HEK293 (cell line): ENCODE data around the gene PEX26.

Experiments
- CTCF ChIA-PET: fragments of 350-600 bp; formaldehyde crosslinking; extraction: SDS; loops from one replicate; lab custom pipeline; 2021; ENCODE audit warnings: antibody characterized with exemption; lab: Yijun Ruan, JAX
- POLR2A ChIA-PET: fragments of 300-600 bp; formaldehyde crosslinking; extraction: SDS; loops from one replicate; lab custom pipeline; 2020; ENCODE audit warnings: antibody characterized with exemption, inconsistent platforms; lab: Yijun Ruan, JAX
- H3K27ac ChIP-seq: fragments of 200-500 bp; sonication (Bioruptor generic); 2 replicates; pipeline ENCODE4 v1.5.1; 2014; ENCODE audit warnings: low read depth, low read length, control low read depth, inconsistent platforms; ENCODE audit errors: extremely low read depth
- H3K36me3 ChIP-seq, 2 experiments: fragments of 200-500 bp in 1 of 2; sonication (Bioruptor generic) in 1 of 2; 1 replicate in 1 of 2; 2 replicates in 1 of 2; pipeline ENCODE4 v1.5.1; 2014 to 2017; ENCODE audit warnings: inconsistent platforms in 2 of 2, low read length in 2 of 2; ENCODE audit not compliant: control insufficient read depth in 2 of 2, insufficient read depth in 1 of 2
- H3K4me1 ChIP-seq: fragments of 200-500 bp; sonication (Bioruptor generic); 2 replicates; pipeline ENCODE4 v1.5.1; 2014; ENCODE audit warnings: mild to moderate bottlenecking, low read length, inconsistent platforms; ENCODE audit not compliant: control insufficient read depth, insufficient read depth
- H3K4me3 ChIP-seq: 2 replicates; pipeline ENCODE4 v1.5.1; 2011; ENCODE audit warnings: low read depth, mild to moderate bottlenecking, control low read depth, low read length, moderate library complexity
- H3K9me3 ChIP-seq: fragments of 200-500 bp; sonication (Bioruptor generic); 2 replicates; pipeline ENCODE4 v1.5.1; 2014; ENCODE audit warnings: low read depth, low read length, inconsistent platforms; ENCODE audit not compliant: control insufficient read depth, insufficient read depth
- FEZF1 ChIP-seq: fragments of 450-650 bp; formaldehyde crosslinking; IDR thresholded peaks from 2 replicates; pipeline ENCODE4 v1.5.1; 2016; ENCODE audit warnings: missing biosample characterization, missing genetic modification characterization
- GLIS2 ChIP-seq: fragments of 450-650 bp; formaldehyde crosslinking; IDR thresholded peaks from 2 replicates; pipeline ENCODE4 v1.5.1; 2016; ENCODE audit warnings: missing biosample characterization, missing genetic modification characterization
- KLF8 ChIP-seq: fragments of 450-650 bp; formaldehyde crosslinking; IDR thresholded peaks from 2 replicates; pipeline ENCODE4 v1.5.1; 2016; ENCODE audit warnings: missing biosample characterization, missing genetic modification characterization
- MEIS1 ChIP-seq: sonication (generic); formaldehyde crosslinking; IDR thresholded peaks from 2 replicates; pipeline ENCODE4 v1.8.1; 2022; ENCODE audit warnings: missing genetic modification reagents, mild to moderate bottlenecking, borderline replicate concordance
- MYNN ChIP-seq: fragments of 450-650 bp; formaldehyde crosslinking; IDR thresholded peaks from 2 replicates; pipeline ENCODE4 v1.5.1; 2016; ENCODE audit warnings: missing biosample characterization, missing genetic modification characterization, borderline replicate concordance
- SP2 ChIP-seq: fragments of 450-650 bp; formaldehyde crosslinking; IDR thresholded peaks from 2 replicates; pipeline ENCODE4 v1.5.1; 2016; ENCODE audit warnings: missing biosample characterization, missing genetic modification characterization
- SP7 ChIP-seq: fragments of 450-650 bp; formaldehyde crosslinking; IDR thresholded peaks from 2 replicates; pipeline ENCODE4 v1.5.1; 2016; ENCODE audit warnings: missing biosample characterization, missing genetic modification characterization
- YY1 ChIP-seq: fragments of 450-650 bp; formaldehyde crosslinking; IDR thresholded peaks from 2 replicates; pipeline ENCODE4 v1.5.1; 2018; ENCODE audit warnings: missing biosample characterization, missing genetic modification characterization
- ZNF174 ChIP-seq: fragments of 450-650 bp; formaldehyde crosslinking; IDR thresholded peaks from 2 replicates; pipeline ENCODE4 v1.5.0; 2017; ENCODE audit warnings: missing biosample characterization, mild to moderate bottlenecking, missing genetic modification characterization
- ZNF202 ChIP-seq: fragments of 450-650 bp; formaldehyde crosslinking; IDR thresholded peaks from 2 replicates; pipeline ENCODE4 v1.5.1; 2016; ENCODE audit warnings: missing biosample characterization, missing genetic modification characterization, borderline replicate concordance
- ZNF426 ChIP-seq: fragments of 450-650 bp; formaldehyde crosslinking; IDR thresholded peaks from 2 replicates; pipeline ENCODE4 v1.5.1; 2017; ENCODE audit warnings: missing biosample characterization, missing genetic modification characterization, mild to moderate bottlenecking, inconsistent platforms, moderate library complexity
- ZNF48 ChIP-seq: fragments of 450-650 bp; formaldehyde crosslinking; IDR thresholded peaks from 2 replicates; pipeline ENCODE4 v1.5.1; 2016; ENCODE audit warnings: missing biosample characterization, missing genetic modification characterization
- ZNF600 ChIP-seq: fragments of 450-650 bp; formaldehyde crosslinking; IDR thresholded peaks from 2 replicates; pipeline ENCODE4 v1.5.1; 2016; ENCODE audit warnings: missing biosample characterization, missing genetic modification characterization
- ZNF660 ChIP-seq: fragments of 450-650 bp; IDR thresholded peaks from 2 replicates; pipeline ENCODE4 v1.5.1; 2018; ENCODE audit warnings: missing biosample characterization, mild to moderate bottlenecking, missing genetic modification characterization
- ZNF707 ChIP-seq: fragments of 450-650 bp; formaldehyde crosslinking; IDR thresholded peaks from 2 replicates; pipeline ENCODE4 v1.5.1; 2016; ENCODE audit warnings: missing biosample characterization, missing genetic modification characterization
- ZSCAN23 ChIP-seq: fragments of 450-650 bp; formaldehyde crosslinking; IDR thresholded peaks from 2 replicates; pipeline ENCODE4 v1.5.1; 2016; ENCODE audit warnings: missing biosample characterization, missing genetic modification characterization
- TF ChIP-seq, protein P1 (sequence below): fragments of 450-650 bp; formaldehyde crosslinking; IDR thresholded peaks from 2 replicates; pipeline ENCODE4 v1.5.1; 2016; ENCODE audit warnings: missing biosample characterization, missing genetic modification characterization

PEX26 gene

GRCh38 chr22:18079706-18080233 lies 2.0 kb downstream of the PEX26 start:
- H3K9me3 ChIP-seq = no peaks in the 10 kb centered on the region
- TF ChIP-seq, protein P1, sequence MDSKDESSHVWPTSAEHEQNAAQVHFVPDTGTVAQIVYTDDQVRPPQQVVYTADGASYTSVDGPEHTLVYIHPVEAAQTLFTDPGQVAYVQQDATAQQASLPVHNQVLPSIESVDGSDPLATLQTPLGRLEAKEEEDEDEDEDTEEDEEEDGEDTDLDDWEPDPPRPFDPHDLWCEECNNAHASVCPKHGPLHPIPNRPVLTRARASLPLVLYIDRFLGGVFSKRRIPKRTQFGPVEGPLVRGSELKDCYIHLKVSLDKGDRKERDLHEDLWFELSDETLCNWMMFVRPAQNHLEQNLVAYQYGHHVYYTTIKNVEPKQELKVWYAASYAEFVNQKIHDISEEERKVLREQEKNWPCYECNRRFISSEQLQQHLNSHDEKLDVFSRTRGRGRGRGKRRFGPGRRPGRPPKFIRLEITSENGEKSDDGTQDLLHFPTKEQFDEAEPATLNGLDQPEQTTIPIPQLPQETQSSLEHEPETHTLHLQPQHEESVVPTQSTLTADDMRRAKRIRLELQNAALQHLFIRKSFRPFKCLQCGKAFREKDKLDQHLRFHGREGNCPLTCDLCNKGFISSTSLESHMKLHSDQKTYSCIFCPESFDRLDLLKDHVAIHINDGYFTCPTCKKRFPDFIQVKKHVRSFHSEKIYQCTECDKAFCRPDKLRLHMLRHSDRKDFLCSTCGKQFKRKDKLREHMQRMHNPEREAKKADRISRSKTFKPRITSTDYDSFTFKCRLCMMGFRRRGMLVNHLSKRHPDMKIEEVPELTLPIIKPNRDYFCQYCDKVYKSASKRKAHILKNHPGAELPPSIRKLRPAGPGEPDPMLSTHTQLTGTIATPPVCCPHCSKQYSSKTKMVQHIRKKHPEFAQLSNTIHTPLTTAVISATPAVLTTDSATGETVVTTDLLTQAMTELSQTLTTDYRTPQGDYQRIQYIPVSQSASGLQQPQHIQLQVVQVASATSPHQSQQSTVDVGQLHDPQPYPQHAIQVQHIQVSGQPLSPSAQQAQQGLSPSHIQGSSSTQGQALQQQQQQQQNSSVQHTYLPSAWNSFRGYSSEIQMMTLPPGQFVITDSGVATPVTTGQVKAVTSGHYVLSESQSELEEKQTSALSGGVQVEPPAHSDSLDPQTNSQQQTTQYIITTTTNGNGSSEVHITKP = peak; percentile 92
- TF ChIP-seq ZNF660 = no peak
- H3K36me3 ChIP-seq = peaks cover 38 to 56% of the 10 kb centered on the region in 2 experiments
- H3K27ac ChIP-seq = no peak overlapping the region
- no peaks in the 10 kb centered on the region for H3K4me1 ChIP-seq
- no peak overlapping the region for H3K4me3 ChIP-seq
- ChIA-PET CTCF (interaction anchor here (0.5 to 8.8 kb wide), 6 partner anchors 9 to 250 kb away, joined by 3 to 279 read pairs (median 3); no protein-coding TSS in a partner anchor), POLR2A (interaction anchor here (0.7 to 1.3 kb wide), 3 partner anchors 10 to 306 kb away, joined by 3 read pairs; no protein-coding TSS in a partner anchor)

DNA sequence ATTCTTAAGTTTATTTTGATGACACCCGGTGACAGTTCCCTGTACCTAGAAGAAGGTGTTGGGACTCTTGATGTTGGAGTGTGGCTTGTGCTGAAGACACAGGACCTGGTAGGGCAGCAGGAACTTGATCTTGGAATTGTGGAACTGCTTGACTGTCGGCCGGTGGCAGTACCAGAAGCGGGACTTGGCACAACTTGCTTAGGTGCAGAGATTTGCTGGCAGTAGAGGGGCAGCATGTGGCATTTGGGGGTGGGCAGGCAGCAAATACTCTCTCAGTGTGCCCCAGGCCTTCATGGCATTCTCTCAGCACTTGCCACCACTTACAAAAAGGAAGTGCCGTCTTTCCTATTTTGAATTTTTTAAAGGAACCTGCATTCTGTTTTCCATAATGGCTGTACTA lies 3.6 kb downstream of the PEX26 start:
- POLR2A ChIA-PET = no interaction called here

DNA sequence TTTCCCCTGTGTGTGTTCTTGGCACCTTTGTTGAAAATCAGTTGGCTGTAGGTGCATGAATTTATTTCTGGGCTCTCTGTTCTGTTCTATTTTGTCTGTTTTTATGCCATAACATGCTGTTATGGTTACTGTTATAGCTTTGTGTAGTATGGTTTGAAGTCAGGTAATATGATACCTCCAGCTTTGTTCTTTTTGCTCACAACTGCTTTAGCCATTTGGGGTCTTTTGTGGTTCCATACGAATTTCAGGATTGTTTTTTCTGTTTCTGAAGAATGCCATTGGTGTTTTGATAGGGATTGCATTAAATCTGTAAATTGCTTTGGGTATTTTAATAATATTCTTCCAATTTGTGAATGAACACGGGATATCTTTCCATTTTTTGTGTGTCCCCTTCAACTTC lies 4.7 kb downstream of the PEX26 start:
- peaks cover 60 to 81% of the 10 kb centered on the region in 2 experiments for H3K36me3 ChIP-seq
- H3K27ac ChIP-seq = no peak overlapping the region
- POLR2A ChIA-PET = no interaction called here
- H3K4me3 ChIP-seq = no peak overlapping the region
- no peak for TF ChIP-seq SP7 (tag by site-specific recombination)
- TF ChIP-seq FEZF1 (tag by site-specific recombination) = peak; percentile 94
- no peak for TF ChIP-seq GLIS2 (tag by site-specific recombination)
- TF ChIP-seq KLF8 (tag by site-specific recombination) = no peak
- peak; percentile 46; the same call in 1 of the 2 replicates for TF ChIP-seq ZNF600 (tag by site-specific recombination)
- no peak for TF ChIP-seq ZNF202 (tag by site-specific recombination)
- no peak for TF ChIP-seq ZSCAN23 (tag by site-specific recombination)
- no peaks in the 10 kb centered on the region for H3K4me1 ChIP-seq
- no peaks in the 10 kb centered on the region for H3K9me3 ChIP-seq
- CTCF ChIA-PET = no interaction called here

More for the DNA sequence above, 3.6 kb downstream of the PEX26 start:
- TF ChIP-seq MEIS1 (CRISPR knock-in tag) (no peak), ZNF707 (no peak), SP2 (tag by site-specific recombination) (no peak), ZNF660 (no peak), MYNN (tag by site-specific recombination) (no peak)
- Histone ChIP-seq H3K4me3 (no peak overlapping the region), H3K36me3 (peaks cover 54 to 72% of the 10 kb centered on the region in 2 experiments), H3K27ac (no peak overlapping the region), H3K9me3 (no peaks in the 10 kb centered on the region), H3K4me1 (no peaks in the 10 kb centered on the region)
- CTCF ChIA-PET = no interaction called here

GRCh38 chr22:18083406-18083805 lies 5.6 kb downstream of the PEX26 start:
- ChIA-PET POLR2A (interaction anchor here (0.7 kb wide), 1 partner anchor 246 kb away, joined by 8 read pairs; no protein-coding TSS in a partner anchor), CTCF (interaction anchor here (1.0 kb wide), 1 partner anchor 254 kb away, joined by 5 read pairs; no protein-coding TSS in a partner anchor)
- H3K36me3 ChIP-seq = peaks cover 62 to 91% of the 10 kb centered on the region in 2 experiments
- H3K27ac ChIP-seq = no peak overlapping the region
- no peak overlapping the region for H3K4me3 ChIP-seq
- H3K4me1 ChIP-seq = no peaks in the 10 kb centered on the region
- no peaks in the 10 kb centered on the region for H3K9me3 ChIP-seq
- no peak for TF ChIP-seq ZNF426 (tag by site-specific recombination)
- TF ChIP-seq MEIS1 (CRISPR knock-in tag) = no peak
- no peak for TF ChIP-seq ZNF174
- no peak for TF ChIP-seq GLIS2 (tag by site-specific recombination)
- TF ChIP-seq YY1 (tag by site-specific recombination) = no peak
- no peak for TF ChIP-seq ZNF48 (tag by site-specific recombination)
- TF ChIP-seq, all 188 proteins: peak for 0
